Amygdala (tissue), 56 donors: ENCODE data around the gene SOWAHC.
"Not testable (repeated sequence)": the region's sequence is repeated elsewhere in the genome, so short reads cannot be mapped to it uniquely, and the experiment has no call there.

ENCODE experiments used
- DNase-seq, 56 donors: peaks; one replicate each; lab custom pipeline; 2025; lab: John Stamatoyannopoulos, UW

Gene SOWAHC, protein sequence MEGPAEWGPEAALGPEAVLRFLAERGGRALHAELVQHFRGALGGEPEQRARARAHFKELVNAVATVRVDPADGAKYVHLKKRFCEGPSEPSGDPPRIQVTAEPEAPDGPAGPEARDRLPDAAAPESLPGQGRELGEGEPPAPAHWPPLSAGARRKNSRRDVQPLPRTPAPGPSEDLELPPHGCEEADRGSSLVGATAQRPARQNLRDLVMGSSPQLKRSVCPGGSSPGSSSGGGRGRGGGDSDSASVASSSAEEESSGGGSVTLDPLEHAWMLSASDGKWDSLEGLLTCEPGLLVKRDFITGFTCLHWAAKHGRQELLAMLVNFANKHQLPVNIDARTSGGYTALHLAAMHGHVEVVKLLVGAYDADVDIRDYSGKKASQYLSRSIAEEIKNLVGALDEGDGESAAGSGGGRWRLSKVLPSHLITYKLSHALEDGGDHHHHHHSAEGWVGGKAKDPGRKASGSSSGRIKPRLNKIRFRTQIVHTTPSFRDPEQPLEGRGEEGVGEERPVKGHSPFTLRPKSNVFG

GRCh38 chr2:109613922-109614714 is at the start of gene SOWAHC, which contains the start of gene SEPTIN10:
TSS of gene SOWAHC (plus strand) at chr2:109614364. CDS start at chr2:109614490, 126 bp downstream.
TSS of gene SEPTIN10 (minus strand) at chr2:109613966. CDS start at chr2:109613827, 139 bp downstream.
- DNase-seq = peak; percentile 28 to 96 (median 89)

DNA sequence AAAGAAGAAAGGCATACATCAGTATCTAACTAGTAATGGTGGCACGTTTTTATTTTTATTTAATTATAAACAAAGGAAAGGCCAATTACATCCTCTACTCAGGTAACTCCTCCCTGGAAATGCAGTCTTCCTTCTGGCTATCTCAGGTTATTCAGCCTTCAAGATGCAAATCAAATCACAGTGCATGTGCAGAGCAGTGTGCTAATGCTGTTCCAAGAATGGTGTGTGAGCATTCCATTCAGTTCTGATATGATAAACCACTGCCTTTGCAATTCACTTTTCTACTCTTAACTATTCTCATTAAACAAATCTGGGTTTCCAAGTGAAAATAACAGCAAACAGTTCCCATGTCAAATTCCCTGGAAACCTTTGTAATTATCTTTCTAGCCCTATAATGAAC is 38.8 kb upstream of the SOWAHC start:
- no peak for DNase-seq

DNA sequence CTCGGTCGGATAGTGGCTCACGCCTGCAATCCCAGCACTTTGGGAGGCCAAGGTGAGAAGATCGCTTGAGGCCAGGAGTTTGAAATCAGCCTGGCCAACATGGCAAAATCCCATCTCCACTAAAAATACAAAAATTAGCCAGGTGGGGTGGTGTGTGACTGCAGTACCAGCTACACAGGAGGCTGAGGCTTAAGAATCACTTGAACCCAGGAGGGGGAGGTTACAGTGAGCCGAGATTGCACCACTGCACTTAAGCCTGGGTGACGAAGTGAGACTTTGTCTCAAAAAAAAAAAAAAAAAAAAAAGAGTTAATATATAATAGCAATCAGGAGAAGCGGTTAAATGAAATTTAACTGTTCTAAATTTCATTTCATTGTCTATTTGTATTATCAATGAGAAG is 36.5 kb upstream of the SOWAHC start:
- not testable (repeated sequence) for DNase-seq

DNA sequence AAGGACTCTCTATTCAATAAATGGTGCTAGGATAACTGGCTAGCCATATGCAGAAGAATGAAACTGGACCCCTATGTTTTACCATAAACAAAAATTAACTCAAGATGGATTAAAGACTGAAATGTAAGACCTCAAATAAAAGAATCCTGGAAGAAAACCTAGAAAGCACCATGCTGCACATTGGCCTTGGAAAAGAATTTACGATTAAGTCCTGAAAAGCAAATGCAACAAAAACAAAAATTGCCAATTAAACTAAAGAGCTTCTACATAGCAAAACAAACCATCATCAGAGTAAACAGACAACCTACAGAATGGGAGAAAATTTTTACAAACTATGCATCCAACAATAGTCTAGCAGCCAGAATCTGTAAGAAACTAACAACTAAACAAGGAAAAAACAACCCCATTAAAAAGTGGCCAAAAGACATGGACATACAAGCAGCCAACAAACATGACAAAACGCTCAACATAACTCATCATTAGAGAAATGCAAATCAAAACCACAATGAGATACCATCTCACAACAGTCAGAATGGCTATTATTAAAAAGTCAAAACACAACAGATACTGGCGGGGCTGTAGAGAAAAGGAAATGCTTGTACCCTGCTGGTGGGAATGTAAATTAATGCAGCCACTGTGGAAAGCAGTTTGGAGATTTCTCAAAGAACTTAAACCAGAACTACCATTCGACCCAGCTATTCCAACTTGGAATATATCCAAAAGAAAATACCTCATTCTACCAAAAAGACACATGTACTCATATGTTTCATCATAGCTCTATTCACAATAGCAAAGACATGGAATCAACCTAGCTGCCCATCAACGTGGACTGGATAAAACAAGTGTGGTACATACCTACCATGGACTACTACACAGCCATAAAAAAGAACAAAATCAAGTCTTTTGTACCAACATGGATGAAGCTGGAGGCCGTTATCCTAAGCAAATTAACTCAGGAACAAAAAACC is 31.0 kb upstream of the SOWAHC start:
- no peak for DNase-seq

- DNase-seq = no peak
These were observed 27.5 kb upstream of the SOWAHC start for GRCh38 chr2:109586687-109587086.

DNA sequence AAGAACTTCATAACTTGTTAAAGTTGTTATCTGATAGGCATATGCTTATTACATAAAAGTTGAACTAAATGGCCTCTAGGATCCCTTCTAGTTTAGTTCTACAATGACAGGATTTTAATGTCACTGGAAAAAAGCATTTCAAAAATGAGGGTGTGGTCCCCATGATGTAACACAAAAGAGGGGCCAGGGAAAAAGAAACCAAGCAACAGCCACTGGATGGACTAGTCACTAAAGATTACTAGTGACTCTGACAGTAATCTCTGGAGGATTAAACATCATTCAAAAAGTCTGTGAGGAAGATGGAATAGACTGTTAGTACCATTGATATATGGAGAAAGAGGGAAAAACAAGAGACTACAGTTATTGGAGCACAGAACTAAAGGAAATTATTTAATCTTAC is 23.0 kb upstream of the SOWAHC start:
- DNase-seq = no peak

DNA sequence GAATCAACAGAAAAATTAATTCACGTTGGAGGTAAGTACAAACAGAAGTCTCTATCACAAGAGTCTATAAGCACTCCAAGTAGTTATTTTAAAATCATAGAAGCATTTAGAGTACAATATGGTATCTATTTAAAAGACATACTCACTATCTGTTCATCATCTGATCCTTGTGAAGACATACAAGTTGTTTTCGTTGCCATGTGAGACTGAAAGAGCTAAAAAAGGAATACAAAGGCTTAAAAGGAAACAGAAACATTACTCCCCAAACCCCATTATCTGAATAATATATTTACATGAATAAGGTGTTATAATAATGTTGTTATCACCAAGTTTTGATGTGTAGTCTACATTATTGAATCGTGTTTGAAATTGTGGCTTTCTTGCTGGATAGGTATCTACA is 21.3 kb upstream of the SOWAHC start:
- DNase-seq = no peak

GRCh38 chr2:109594246-109594885 is 19.8 kb upstream of the SOWAHC start:
- DNase-seq = no peak

DNA sequence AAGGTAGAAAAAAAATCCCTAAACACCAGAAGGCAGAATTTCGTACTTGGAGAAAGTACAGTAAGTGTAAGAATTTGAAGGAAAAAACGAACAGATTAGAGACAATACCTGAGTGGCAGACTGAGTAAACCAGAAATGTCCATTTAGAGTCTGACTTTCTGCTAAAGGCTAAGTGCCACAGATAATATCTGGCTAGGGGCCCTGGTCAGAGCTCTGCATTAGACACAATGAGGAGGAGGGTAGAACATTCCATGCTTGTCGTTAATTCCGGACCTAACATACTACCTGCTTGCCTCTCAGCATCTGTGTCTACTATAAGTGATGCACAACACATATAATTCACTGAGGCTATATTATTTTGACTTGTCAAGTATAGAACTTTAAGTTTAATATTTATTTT is 18.5 kb upstream of the SOWAHC start:
- DNase-seq = no peak

- no peak for DNase-seq
These were observed 16.9 kb upstream of the SOWAHC start for GRCh38 chr2:109597283-109597682.

- DNase-seq = peak in 1 of 56 donors; percentile 38
These were observed 12.4 kb upstream of the SOWAHC start for GRCh38 chr2:109601783-109602182.

DNA sequence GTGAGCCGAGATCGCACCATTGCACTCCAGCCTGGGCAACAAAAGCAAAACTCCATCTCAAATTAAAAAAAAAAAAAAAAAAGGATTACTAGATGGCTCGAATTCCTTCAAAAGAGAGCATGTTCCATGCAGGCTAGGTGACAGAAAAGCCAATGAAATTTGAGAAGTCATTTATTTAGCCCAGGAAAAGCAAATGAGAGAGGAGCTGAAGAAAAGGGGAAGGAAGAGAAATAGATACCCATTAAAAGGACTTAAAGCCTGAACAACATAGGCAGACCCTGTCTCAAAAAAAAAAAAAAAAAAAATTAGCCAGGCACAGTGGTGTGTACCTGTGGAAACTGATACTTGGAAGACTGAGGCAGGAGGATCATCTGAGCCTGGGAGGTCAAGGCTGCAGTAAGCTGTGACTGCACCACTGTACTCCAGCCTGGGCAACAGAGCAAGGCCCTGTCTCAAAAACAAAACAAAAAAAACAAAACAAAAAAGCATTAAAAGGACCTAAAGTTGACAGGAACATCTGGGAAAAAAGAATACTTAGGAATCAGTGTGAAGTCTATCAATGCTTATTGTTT is 11.5 kb upstream of the SOWAHC start:
- no peak for DNase-seq

- DNase-seq = no peak
These were observed 9.6 kb upstream of the SOWAHC start for GRCh38 chr2:109604597-109604996.

- no peak for DNase-seq
These were observed 6.4 kb upstream of the SOWAHC start for GRCh38 chr2:109607766-109608165.

GRCh38 chr2:109609352-109610024 is 4.7 kb upstream of the SOWAHC start:
- no peak for DNase-seq

DNA sequence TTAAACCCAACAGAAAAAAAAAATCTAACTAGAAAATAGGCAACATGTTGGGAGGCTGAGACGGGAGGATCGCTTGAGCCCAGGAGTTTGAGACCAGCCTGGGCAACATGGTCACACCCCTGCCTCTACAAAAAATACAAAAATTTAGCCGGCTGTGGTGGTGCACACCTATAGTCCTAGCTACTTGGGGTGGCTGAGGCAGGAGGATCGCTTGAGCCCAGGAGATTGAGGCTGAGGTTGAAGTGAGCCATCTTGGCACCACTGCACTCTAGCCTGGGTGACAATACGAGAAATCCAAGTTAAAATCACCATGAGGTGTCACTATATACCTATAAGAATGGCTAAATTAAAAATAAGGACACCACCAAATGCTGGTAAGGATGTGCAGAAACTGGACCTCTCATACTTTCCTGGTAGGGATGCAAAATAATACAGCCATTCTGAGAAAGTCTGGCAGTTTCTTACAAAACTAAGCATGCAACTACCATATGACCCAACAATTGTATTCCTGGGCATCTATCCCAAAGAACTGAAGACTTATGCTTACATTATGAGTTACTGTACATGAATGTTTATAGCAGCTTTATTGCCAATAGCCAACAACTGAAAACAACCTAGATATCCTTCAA is 2.6 kb upstream of the SOWAHC start:
- DNase-seq = no peak

- DNase-seq = peak in 20 of 56 donors; percentile 22 to 73 (median 54)
These were observed 863 bp upstream of the SOWAHC start for GRCh38 chr2:109613081-109613921.
